ENCODE measurements around the gene ATP6V0A4. TPM values are rescaled to one million over a fixed set of nuclear protein-coding genes. Genes with fewer than 3 reads are reported as not detected.
"Not testable (repeated sequence)": the region's sequence is repeated elsewhere in the genome, so short reads cannot be mapped to it uniquely, and the experiment has no call there.

Gene ATP6V0A4
- total RNA-seq, 1 donor from 2014 or later: not detected

- no peak overlapping the region for H3K27ac Mint-ChIP-seq (ENCODE audit: unreplicated experiment)
- H3K9me3 Mint-ChIP-seq: no peaks in the 10 kb centered on the region
- TF ChIP-seq, protein P1, sequence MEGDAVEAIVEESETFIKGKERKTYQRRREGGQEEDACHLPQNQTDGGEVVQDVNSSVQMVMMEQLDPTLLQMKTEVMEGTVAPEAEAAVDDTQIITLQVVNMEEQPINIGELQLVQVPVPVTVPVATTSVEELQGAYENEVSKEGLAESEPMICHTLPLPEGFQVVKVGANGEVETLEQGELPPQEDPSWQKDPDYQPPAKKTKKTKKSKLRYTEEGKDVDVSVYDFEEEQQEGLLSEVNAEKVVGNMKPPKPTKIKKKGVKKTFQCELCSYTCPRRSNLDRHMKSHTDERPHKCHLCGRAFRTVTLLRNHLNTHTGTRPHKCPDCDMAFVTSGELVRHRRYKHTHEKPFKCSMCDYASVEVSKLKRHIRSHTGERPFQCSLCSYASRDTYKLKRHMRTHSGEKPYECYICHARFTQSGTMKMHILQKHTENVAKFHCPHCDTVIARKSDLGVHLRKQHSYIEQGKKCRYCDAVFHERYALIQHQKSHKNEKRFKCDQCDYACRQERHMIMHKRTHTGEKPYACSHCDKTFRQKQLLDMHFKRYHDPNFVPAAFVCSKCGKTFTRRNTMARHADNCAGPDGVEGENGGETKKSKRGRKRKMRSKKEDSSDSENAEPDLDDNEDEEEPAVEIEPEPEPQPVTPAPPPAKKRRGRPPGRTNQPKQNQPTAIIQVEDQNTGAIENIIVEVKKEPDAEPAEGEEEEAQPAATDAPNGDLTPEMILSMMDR (conservative IDR thresholded peaks at IDR 0.05): no peak
- H3K4me3 Mint-ChIP-seq: no peak overlapping the region
- H3K27me3 Mint-ChIP-seq (ENCODE audit: low read depth): no peaks in the 10 kb centered on the region
- DNase-seq (ENCODE audit: low read depth, low spot score): no peak
- peaks cover 7% of the 10 kb centered on the region for H3K4me1 Mint-ChIP-seq
- H3K36me3 Mint-ChIP-seq (ENCODE audit: low read depth): no peaks in the 10 kb centered on the region
Measured at GRCh38 chr7:138816650-138817049, 18.7 kb upstream of the ATP6V0A4 start.

- H3K27ac Mint-ChIP-seq (ENCODE audit: unreplicated experiment): no peak overlapping the region
- H3K9me3 Mint-ChIP-seq: no peaks in the 10 kb centered on the region
- no peaks in the 10 kb centered on the region for H3K27me3 Mint-ChIP-seq (ENCODE audit: low read depth)
- H3K36me3 Mint-ChIP-seq (ENCODE audit: low read depth): no peaks in the 10 kb centered on the region
- TF ChIP-seq, protein P1 (conservative IDR thresholded peaks at IDR 0.05): no peak
- no peak for DNase-seq (ENCODE audit: low read depth, low spot score)
- H3K4me1 Mint-ChIP-seq: no peaks in the 10 kb centered on the region
- no peak overlapping the region for H3K4me3 Mint-ChIP-seq
Measured at GRCh38 chr7:138814816-138815332, 16.9 kb upstream of the ATP6V0A4 start.

DNA sequence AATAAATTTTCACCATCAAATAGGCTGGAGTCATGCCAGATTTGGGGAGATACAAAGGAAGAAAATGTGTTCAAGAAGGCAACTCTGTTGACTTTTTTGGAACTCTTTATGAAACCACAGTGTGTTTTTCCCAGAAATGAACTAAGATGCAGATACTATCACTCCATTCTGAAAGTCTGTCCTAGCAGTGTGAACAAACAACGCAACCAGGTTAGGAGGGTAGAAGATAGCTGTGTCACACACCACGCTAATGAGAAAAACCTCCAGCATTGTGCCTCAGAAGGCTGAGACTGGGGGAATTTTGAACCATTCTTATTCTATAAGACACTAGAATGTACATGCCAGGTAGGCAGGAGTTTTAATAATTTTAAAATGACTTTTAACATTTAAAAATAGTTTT is 15.9 kb upstream of the ATP6V0A4 start:
- Mint-ChIP-seq H3K36me3 (ENCODE audit: low read depth) (no peaks in the 10 kb centered on the region), H3K4me3 (no peak overlapping the region), H3K4me1 (no peaks in the 10 kb centered on the region), H3K27ac (ENCODE audit: unreplicated experiment) (no peak overlapping the region), H3K9me3 (no peaks in the 10 kb centered on the region), H3K27me3 (ENCODE audit: low read depth) (no peaks in the 10 kb centered on the region)
- TF ChIP-seq, protein P1 (conservative IDR thresholded peaks at IDR 0.05): no peak
- DNase-seq (ENCODE audit: low read depth, low spot score): no peak

DNA sequence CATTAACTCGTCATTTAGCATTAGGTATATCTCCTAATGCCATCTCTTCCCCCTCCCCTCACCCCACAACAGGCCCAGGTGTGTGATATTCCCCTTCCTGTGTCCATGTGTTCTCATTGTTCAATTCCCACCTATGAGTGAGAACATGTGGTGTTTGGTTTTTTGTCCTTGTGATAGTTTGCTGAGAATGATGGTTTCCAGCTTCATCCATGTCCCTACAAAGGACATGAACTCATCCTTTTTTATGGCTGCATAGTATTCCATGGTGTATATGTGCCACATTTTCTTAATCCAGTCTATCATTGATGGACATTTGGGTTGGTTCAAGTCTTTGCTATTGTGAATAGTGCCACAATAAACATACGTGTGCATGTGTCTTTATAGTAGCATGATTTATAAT is 13.3 kb upstream of the ATP6V0A4 start:
- not testable (repeated sequence) for H3K27me3 Mint-ChIP-seq (ENCODE audit: low read depth); H3K4me3 Mint-ChIP-seq; H3K4me1 Mint-ChIP-seq; H3K27ac Mint-ChIP-seq (ENCODE audit: unreplicated experiment); H3K9me3 Mint-ChIP-seq; H3K36me3 Mint-ChIP-seq (ENCODE audit: low read depth); DNase-seq (ENCODE audit: low read depth, low spot score)

- no peaks in the 10 kb centered on the region for H3K36me3 Mint-ChIP-seq (ENCODE audit: low read depth)
- no peaks in the 10 kb centered on the region for H3K27me3 Mint-ChIP-seq (ENCODE audit: low read depth)
- H3K27ac Mint-ChIP-seq (ENCODE audit: unreplicated experiment): no peak overlapping the region
- TF ChIP-seq, protein P1 (conservative IDR thresholded peaks at IDR 0.05): no peak
- H3K4me3 Mint-ChIP-seq: no peak overlapping the region
- no peaks in the 10 kb centered on the region for H3K4me1 Mint-ChIP-seq
- DNase-seq (ENCODE audit: low read depth, low spot score): no peak
- H3K9me3 Mint-ChIP-seq: no peaks in the 10 kb centered on the region
Measured at GRCh38 chr7:138809346-138809745, 11.3 kb upstream of the ATP6V0A4 start.

- no peak overlapping the region for H3K27ac Mint-ChIP-seq (ENCODE audit: unreplicated experiment)
Measured at GRCh38 chr7:138804618-138805017, 6.6 kb upstream of the ATP6V0A4 start.

More at GRCh38 chr7:138804618-138805017, 6.6 kb upstream of the ATP6V0A4 start:
- no peaks in the 10 kb centered on the region for H3K4me1 Mint-ChIP-seq
- H3K36me3 Mint-ChIP-seq (ENCODE audit: low read depth): no peaks in the 10 kb centered on the region
- H3K27me3 Mint-ChIP-seq (ENCODE audit: low read depth): peaks cover 3% of the 10 kb centered on the region
- no peak overlapping the region for H3K4me3 Mint-ChIP-seq
- no peaks in the 10 kb centered on the region for H3K9me3 Mint-ChIP-seq
- TF ChIP-seq, protein P1 (conservative IDR thresholded peaks at IDR 0.05): no peak
- no peak for DNase-seq (ENCODE audit: low read depth, low spot score)

All from neural crest cell (in vitro differentiated cells).